ENCODE results near the gene LY6G6D.

The LY6G6D gene

DNA sequence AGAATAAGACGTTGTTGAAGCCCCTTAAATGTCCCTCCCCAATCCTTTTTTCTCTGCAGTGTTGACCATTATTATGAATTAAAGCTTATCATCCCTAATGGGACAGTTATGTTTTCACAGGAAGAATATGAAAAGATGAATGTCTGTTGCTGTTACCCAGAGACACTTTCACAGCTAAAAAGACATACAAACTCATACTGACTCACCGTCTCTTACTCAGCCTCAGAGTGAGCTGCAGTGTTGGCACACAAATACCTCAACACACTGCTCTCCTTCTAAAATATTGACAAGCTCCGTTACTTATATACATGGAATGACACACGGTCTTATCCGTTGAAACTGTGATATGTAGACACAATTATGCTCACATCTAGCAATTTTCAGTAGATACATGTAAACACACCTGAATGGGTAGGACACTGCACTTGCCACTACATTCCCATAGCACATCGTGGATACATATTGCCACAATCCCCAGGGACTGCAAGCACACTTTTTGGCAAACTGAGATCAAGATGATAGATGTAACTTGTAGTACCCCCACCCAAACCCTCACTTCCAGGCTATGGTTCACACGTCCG lies 37.7 kb downstream of the LY6G6D start:
- DNase-seq (ENCODE audit: low read depth, low spot score): peak; percentile 79
- in situ Hi-C loops (cut with HindIII; ENCODE audit: low sequenced_read_pairs): no loop called here
- TF ChIP-seq, protein P1, sequence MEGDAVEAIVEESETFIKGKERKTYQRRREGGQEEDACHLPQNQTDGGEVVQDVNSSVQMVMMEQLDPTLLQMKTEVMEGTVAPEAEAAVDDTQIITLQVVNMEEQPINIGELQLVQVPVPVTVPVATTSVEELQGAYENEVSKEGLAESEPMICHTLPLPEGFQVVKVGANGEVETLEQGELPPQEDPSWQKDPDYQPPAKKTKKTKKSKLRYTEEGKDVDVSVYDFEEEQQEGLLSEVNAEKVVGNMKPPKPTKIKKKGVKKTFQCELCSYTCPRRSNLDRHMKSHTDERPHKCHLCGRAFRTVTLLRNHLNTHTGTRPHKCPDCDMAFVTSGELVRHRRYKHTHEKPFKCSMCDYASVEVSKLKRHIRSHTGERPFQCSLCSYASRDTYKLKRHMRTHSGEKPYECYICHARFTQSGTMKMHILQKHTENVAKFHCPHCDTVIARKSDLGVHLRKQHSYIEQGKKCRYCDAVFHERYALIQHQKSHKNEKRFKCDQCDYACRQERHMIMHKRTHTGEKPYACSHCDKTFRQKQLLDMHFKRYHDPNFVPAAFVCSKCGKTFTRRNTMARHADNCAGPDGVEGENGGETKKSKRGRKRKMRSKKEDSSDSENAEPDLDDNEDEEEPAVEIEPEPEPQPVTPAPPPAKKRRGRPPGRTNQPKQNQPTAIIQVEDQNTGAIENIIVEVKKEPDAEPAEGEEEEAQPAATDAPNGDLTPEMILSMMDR (IDR thresholded peaks at IDR 0.05; ENCODE audit: low read depth, low read length): no peak
- no peak overlapping the region for H3K4me3 ChIP-seq (ENCODE audit: low read depth, low read length)

DNA sequence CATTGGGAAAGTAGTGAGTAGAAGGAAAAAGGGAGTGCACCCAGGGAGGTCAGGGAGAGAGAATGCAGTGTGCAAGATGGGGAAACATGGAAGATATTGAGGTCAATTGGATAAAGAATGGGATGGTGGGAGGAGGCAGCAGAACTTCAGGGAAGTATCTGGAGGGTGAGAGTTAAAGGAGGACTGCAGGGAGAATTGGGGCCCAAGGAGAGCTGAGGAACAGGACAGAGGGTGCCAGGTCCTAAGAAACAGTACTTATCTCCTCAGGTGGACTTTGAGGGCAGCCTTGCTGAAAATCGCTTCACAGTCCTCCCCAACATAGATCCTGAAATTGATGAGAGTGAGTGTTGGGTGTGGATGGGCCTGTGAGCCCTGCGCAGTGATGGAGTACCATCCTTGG lies 43.1 kb downstream of the LY6G6D start:
- no peak overlapping the region for H3K4me3 ChIP-seq (ENCODE audit: low read depth, low read length)
- TF ChIP-seq, protein P1 (IDR thresholded peaks at IDR 0.05; ENCODE audit: low read depth, low read length): no peak
- in situ Hi-C loops (cut with HindIII; ENCODE audit: low sequenced_read_pairs): no loop called here
- DNase-seq (ENCODE audit: low read depth, low spot score): no peak

DNA sequence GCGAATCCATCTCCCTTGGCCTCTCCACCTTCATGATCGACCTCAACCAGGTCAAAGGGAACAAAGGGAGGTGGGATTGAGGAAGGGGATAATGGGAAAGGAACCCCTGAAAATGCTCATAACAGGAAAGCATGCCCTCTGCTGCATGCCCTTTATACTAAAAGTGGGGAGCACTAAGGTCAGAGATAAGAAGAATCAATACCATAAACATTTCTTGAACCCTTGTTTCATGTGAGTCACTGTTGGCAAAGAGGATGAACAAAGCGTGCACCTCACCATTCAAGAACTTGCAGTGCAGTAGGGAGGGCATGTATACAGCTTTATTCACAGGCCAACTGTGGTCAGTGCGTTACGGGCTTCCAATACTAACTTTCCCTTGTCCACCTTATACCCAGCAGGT lies 45.6 kb downstream of the LY6G6D start:
- in situ Hi-C loops (cut with HindIII; ENCODE audit: low sequenced_read_pairs): no loop called here
- DNase-seq (ENCODE audit: low read depth, low spot score): no peak

GRCh38 chr6:31761343-31761742 lies 46.2 kb downstream of the LY6G6D start:
- in situ Hi-C loops (cut with HindIII; ENCODE audit: low sequenced_read_pairs): no loop called here
- TF ChIP-seq, protein P1 (IDR thresholded peaks at IDR 0.05; ENCODE audit: low read depth, low read length): no peak
- H3K4me3 ChIP-seq (ENCODE audit: low read depth, low read length): no peak overlapping the region
- no peak for DNase-seq (ENCODE audit: low read depth, low spot score)

More for the DNA sequence above, 45.6 kb downstream of the LY6G6D start:
- TF ChIP-seq, protein P1 (IDR thresholded peaks at IDR 0.05; ENCODE audit: low read depth, low read length): no peak
- H3K4me3 ChIP-seq (ENCODE audit: low read depth, low read length): no peak overlapping the region

DNA sequence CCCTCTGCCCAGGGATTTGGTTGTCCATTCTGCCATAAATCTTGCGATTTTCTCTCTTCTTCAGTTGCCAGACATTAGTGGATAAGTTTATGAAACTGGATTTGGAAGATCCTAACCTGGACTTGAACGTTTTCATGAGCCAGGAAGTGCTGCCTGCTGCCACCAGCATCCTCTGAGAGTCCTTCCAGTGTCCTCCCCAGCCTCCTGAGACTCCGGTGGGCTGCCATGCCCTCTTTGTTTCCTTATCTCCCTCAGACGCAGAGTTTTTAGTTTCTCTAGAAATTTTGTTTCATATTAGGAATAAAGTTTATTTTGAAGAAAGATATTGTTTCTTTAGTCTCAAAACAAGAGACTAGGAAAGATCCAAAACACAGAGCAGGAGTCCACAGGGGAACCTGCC lies 47.2 kb downstream of the LY6G6D start, which contains the start of gene SAPCD1:
TSS of gene SAPCD1 (plus strand) at position 301 of the 400 bp plus-strand sequence. CDS start 399 bp downstream, outside the sequence.
- no peak for DNase-seq (ENCODE audit: low read depth, low spot score)
- in situ Hi-C loops (cut with HindIII; ENCODE audit: low sequenced_read_pairs): no loop called here
- TF ChIP-seq, protein P1 (IDR thresholded peaks at IDR 0.05; ENCODE audit: low read depth, low read length): no peak
- H3K4me3 ChIP-seq (ENCODE audit: low read depth, low read length): no peak within 1 kb of the TSS

DNA sequence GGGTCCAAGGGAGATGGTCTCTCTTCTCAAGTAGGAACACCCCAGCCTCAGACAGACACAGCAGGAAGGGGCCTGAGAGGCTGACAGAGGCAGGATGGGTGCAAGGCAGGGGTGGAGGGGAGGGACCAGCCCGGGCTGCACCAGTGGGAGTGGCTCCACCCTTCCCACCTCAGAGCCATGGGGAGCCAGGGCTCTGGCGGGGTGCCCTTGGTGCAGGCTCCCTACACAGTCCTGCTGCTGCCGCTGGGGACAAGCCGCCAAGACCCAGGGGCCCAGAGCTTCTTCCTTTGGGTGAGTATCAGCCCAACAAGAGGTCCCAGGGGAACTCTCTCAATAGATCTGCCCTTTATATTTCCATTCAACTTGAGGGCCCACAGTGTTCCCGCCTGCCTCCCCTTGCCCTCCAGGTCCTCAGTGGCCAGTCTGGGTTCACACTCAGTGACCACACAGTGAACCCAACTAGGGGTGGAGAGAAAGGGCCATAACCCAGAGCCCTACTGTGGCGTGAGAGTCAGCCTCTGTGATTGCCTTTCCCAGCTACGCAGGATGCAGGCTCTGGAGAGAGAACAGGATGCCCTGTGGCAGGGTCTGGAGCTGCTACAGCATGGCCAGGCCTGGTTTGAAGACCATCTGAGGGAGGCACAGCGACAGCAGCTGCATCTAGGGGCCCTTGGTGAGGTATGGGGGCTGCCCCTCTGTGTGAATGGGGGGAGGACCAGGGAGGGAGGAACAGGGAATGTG lies 47.9 kb downstream of the LY6G6D start:
- H3K4me3 ChIP-seq (ENCODE audit: low read depth, low read length): no peak overlapping the region
- no peak for DNase-seq (ENCODE audit: low read depth, low spot score)
- TF ChIP-seq, protein P1 (IDR thresholded peaks at IDR 0.05; ENCODE audit: low read depth, low read length): no peak
- in situ Hi-C loops (cut with HindIII; ENCODE audit: low sequenced_read_pairs): no loop called here
